Stimulated activated CD8-positive, alpha-beta memory T cell treated with anti-CD3 and anti-CD28 coated beads, Interleukin-7, amount 100 ng/mL, for 4 hours (primary cell): ENCODE data around the gene ZIC2.
A peak's percentile ranks its signal among the peaks of the same experiment; 100 is the strongest.

ENCODE experiments used
- DNase-seq, 2 donors: peaks; one replicate each; pipeline ENCODE4 v3.0.0-alpha.2; 2020; ENCODE audit warnings: low read depth in 2 of 2

Gene ZIC2

DNA sequence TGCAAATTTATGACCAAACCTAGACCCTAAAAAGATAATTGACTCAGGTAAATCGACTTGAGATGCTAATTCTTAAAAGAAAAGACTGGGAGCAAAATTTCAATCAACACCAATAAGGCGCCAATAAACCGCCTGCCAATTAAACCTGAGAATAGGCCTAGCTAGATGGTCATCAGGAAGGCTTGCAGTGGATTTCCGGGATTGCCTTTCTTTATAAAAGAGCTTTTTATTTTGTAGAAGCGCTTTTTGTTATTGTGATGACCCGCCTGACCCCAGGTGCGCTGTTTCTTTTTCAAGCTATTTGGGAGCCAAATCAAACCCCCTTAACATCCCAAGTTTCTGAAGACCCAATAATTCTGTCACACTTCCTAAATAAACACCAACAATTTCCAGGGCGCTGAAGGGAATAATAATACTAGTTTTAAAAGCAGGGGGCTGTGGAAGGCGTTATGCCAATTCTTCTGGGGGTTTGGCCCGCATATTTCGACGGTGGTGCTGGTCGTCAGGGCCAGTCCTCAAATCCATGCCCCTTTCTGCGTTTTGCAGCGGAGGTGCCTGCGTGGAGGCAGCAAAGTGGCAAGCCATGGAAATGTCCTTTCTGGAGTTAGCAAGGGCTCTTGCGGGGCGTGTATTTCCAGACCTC, 7.2 kb upstream of the ZIC2 start:
- no peak for DNase-seq

DNA sequence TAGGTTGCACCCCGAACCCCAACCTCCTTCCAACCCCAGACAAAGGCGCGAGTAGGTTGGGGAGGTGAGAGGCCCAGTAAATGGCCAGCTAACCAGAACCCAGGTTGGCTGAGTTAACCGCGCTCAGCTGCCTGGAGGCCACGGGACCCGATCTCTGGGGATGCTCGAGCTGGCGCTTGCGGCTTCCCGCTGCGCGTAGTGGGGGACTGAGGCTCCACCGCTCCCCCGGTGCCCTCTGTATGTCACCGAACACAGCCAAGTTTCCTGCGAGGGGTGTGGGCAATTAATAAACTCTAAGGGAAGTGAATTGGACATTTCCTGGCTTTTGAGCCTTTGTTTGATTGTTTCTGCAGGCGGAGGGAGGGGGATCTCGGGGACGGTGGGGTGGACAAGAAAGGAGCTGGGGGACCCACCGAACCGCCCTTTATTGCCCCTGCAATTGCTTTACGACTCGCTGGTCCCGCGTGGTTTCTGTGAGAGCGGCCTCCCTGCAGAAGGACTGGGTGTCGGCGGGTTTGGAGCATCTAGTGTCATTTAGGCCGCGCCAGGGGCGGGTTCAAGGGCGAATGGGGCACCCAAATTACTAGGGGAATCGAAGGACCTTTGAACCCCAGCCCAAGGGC, 6.5 kb upstream of the ZIC2 start:
- DNase-seq, result no peak

DNA sequence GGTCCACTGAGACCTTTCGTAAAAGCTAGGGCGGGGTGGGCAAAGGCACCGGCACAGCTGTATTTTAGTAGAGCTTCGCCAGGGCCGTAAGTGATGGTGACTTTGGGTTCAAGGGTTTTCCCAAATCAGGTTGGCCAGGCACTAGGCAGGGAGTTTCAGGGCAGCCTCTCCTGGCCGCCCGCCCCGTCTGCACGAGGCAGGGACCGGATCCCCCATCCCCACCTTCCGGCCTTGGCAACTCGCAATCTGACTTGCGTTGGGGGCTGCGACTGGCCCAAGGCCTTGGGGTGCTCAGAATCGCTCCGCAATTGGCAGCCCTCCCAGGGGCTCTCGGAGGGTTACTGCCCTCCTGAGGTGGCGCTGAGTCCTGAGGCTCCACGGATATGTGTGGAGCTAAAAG, 6.0 kb upstream of the ZIC2 start:
- no peak for DNase-seq

DNA sequence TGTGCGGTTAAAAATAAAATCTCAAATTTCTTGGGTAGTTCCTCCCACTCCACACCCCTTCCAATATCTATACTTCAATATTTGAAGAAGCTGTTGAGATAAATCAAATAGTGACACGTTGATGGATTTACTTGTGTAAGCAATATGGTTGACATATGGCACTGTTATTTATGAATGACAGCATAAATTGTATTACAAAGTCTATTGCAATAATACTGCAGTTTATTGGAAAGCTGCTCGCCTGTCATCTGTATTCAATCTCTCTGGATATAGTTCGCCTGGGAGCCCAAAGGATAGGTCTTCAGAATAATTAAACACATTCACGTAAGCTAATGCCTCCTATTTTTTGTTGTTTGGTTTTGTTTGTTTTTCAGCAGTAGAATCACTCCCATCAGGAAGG, 5.0 kb upstream of the ZIC2 start:
- DNase-seq, result no peak

DNA sequence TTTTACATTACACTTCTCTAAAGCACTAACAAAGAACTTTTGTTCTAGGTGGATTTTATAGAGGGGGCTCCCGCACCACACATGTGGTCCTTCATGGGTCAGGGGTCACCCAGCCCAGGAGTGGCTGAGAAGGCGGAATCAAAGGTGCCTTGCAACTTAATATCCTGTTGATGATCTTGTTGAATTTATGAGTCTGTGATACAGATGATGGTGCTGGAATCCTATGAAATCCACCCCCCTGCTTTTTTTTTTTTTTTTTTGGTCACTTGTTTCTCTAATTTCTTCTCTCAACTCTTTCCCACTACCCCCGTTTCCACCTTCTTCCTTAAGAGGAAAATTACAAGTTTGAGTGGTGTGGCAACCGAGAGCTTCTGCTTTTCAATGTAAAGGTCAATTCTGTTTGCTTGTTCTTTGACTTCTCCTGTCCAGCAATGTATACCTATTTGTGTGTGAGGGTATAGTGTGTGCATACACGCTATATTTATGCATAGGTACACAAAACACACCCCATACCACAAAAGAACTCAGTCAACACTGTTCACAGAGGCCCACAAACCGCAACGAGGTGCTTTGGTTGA, 4.2 kb upstream of the ZIC2 start:
- no peak for DNase-seq

DNA sequence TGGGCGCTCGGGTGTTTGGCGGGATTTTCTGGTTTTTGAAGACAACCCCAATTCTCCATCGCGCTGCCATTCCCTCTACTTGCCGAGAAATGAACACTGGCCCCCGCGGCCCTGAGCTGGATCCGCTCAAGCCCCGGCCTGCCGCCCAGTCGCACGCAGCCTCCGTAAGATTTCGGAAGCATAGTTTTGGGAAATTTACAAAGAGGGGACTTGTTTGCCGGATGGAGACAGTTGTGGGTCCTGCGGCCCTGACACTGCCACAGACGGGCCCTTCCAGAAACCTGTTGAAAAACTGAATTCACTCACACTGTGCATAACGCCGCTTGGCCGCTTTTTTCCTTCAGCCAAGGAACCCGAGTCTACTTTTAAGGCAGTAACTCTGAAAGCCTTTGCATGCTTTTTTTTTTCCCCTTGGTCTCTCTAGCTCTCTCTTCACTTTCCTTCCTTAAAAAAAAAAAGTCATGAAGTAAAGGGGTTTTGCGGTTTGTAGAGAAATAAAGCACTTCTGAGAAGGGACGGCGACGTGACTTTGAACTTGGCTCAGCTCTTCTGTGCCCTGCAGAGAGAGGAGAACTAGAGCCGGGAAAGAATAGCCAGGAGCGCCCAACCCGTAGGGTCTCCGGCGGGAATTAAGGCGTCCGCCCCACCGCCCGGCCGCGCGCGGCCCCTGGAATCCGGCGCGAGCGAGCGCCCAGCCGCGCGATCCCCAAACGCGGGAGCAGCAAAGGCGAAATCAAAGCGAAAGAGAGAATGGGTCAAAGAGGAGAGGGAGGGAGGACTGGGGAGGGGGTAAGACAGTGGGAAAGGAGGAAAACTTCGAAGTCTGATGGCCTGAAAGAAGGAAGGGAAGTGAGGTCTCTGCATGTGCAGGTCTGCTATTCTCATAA, 3.4 kb upstream of the ZIC2 start:
- no peak for DNase-seq

DNA sequence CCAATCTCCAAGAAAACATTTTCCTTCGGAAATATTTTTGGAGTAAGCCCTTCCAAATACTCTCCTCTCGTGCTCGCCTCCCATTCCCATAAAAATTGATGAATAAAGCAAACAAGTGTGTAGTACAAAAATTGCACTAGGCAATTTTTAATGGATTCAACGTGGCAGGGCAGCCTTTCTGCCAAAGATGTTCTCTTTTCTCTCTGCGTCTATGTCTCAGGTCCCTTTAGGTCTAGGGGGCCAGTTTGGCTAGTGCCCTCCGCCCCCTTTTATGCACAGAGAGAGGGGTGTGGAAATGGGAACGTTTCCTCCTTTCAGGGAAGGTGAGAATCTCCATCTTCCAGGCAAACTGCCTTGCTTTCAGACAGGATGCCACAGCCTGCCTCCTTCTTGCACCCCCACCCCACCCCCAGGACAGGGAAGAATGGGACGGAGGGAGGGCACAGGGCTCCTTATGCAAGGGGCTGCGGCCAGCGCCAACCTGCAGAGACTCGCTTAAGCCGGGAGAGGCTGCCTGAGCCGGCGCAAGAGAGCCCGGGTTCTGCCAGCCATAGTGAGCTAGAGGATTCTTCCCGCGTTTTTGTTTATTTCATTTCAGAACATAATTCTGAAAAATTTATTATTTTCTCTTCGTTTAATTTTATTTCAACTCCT, 2.7 kb upstream of the ZIC2 start:
- DNase-seq, result no peak

DNA sequence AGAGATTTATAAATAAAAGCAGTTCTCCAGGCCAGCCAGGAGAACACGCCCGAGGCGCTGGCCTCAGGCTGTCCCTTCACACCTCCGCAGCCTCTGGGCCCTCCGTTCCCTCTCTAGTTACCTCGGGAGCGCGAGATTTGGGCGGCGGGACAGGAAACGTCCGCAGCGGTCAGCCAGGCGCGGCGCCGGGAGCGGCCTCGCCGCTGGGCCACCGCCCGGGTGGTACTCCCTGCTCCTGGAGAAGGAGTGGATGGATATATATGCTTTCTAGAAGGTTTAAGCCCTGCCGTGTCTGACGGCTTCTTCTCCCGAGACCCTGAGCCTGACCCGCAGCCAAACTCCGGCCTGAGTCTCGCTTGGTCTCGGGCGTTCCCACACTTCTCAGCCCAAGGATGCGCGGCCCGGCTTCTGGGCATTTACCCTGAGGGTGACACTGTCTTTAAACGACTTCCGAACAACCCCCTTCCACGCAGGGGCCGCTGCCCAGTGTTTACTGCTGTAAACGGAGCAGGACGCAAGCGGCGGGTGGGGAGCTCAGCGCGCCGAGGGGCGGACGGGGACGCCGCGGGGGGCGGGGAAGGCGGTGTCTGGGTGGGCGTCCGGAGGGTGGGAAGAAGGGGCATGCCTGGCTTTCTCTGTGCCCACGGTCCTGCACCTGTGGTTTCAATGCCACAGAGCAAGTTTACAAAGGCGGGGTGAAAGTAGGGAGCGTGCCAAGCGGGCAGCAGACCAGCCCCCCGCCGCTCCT, 2.0 kb upstream of the ZIC2 start:
- no peak for DNase-seq

DNA sequence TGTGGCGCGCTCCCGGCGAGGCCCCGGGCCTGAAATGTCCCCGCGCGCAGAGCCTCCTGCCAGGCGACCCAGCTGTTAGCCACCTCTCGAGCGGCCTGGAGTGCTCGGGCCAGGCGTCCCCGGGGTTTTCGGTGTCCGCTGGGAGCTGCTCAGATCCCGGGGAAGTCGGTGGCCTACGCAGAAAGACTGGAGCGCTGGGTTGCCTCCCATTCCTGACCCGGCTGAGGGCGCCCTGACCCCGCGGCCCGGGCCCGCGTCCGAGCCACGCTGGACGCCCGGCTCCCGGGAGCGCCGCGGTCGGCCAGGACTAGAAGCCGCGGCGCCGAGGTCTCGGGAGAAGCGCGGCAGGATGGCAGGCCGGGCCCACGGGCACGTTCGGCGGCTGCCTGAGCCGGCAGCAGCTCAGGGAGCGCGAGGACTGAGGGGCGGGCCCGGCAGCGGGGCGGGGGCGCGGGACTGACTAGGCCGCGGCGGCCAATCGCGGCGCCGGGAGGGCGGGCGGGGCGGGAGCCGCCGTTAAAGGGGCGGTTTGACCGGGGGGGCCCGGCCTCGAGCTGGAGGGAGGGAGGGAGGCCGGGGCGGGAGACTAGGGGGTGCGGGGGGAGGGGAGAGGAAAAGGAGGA, 1.3 kb upstream of the ZIC2 start:
- peak; percentile 19 to 59 for DNase-seq

DNA sequence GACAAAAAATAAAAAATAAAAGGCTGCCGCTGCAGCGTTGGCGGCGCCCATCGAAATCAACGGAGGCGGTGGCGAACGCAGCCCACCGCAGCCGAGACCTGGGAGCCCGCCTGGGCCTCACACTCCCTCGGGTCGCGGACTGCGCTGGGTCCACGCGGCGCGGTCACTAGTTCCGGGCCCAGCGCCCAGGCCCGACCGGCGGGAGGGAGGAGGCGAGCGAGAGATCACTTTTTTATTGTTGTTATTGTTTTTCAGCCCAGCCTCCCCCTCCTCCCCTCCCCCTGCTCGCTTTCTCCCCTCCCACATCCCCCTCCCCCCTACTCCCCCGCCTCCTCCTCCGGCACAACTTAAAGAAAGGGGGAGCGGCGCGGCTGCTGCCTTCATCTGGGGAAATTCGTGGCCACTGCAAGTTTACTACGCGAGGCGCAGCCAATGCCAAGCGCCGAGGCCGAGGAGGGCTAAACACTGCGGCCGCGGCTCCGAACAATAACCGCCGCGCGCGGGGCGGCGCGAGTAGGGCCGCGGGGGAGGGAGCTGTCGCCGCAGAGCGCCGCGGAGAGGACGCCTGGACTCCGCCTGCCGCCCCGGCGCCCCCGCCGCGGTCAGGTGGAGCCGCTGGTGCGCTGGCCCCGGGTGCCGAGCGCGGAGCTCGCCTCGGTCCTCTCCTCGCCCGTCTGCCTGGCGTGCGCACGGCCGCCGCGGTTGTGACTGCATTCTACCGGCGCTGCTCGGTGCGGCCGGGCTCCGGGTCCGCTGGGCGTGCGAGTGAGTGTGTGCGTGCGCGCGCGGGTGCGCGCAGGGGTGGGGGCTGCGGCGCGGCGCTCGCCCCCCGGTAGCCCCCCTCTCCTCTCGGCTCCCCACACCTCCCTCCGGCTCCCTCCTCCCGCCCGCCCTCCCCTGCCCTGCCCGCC, 505 bp upstream of the ZIC2 start:
- no peak for DNase-seq

DNA sequence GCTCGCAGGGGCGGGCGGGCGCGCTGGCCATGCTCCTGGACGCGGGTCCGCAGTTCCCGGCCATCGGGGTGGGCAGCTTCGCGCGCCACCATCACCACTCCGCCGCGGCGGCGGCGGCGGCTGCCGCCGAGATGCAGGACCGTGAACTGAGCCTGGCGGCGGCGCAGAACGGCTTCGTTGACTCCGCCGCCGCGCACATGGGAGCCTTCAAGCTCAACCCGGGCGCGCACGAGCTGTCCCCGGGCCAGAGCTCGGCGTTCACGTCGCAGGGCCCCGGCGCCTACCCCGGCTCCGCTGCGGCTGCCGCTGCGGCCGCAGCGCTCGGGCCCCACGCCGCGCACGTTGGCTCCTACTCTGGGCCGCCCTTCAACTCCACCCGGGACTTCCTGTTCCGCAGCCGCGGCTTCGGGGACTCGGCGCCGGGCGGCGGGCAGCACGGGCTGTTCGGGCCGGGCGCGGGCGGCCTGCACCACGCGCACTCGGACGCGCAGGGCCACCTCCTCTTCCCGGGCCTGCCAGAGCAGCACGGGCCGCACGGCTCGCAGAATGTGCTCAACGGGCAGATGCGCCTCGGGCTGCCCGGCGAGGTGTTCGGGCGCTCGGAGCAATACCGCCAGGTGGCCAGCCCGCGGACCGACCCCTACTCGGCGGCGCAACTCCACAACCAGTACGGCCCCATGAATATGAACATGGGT, 599 bp downstream of the ZIC2 start:
- no peak for DNase-seq

DNA sequence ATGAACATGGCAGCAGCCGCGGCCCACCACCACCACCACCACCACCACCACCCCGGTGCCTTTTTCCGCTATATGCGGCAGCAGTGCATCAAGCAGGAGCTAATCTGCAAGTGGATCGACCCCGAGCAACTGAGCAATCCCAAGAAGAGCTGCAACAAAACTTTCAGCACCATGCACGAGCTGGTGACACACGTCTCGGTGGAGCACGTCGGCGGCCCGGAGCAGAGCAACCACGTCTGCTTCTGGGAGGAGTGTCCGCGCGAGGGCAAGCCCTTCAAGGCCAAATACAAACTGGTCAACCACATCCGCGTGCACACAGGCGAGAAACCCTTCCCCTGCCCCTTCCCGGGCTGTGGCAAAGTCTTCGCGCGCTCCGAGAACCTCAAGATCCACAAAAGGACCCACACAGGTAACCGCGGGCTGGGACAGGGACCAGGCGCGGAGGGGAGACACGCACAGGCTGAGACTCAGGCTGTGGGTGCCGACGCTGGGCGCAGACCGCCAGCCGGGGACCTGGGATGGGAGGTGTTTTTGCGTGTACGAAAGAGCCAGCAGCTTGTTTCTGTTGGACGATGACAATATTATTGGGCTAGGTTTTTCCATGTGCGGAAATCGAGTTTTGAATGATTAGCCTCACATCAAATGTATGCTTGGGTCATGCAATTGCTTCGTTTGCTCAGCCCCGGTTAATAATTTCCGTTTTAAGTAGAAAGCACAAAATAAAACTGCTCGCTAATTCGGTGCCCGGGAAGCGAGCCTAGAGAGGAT, 1.3 kb downstream of the ZIC2 start:
- no peak for DNase-seq

DNA sequence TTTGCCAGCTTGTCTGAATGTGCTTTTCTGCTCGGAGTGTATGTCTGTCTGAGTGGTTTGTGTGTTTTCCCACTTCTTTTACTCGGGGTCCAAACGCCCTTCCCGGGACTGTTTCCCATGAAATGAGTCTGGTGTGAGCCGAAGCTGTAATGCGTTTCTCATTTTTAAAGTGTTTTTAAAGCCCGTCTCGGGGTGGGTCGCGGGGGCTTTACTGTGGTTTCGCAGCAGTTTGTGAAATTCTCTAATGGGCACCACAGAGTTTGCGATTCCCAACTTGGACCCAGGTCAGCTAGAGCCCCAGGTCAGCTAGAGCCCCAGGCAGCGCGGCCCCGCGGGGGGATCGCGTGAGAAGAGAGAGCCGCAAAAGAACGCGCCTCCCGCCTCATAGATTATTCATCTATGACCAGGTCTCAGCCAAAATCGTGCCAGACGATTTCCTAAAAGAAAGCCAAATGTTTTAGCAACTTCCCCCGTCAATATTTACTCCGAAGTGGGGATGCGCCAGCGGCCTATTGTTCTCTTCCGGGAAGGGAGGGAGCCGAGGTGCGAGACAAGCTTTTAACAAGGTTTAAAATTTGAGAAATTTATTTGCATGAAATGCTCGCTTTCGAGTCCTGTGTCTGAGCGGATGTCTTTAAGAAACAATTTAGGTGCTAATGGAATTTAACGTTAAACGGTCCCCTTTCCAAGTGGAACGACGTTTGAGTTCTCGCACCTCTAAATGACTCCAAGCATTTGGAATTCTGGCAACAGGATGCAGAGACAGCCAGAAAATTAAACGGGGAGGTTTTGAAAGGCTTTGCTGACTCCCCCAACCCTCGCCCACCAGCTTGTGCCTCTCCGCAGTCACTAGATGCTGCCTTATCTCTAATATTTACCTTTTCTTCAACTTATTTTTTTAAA, 2.2 kb downstream of the ZIC2 start:
- no peak for DNase-seq

DNA sequence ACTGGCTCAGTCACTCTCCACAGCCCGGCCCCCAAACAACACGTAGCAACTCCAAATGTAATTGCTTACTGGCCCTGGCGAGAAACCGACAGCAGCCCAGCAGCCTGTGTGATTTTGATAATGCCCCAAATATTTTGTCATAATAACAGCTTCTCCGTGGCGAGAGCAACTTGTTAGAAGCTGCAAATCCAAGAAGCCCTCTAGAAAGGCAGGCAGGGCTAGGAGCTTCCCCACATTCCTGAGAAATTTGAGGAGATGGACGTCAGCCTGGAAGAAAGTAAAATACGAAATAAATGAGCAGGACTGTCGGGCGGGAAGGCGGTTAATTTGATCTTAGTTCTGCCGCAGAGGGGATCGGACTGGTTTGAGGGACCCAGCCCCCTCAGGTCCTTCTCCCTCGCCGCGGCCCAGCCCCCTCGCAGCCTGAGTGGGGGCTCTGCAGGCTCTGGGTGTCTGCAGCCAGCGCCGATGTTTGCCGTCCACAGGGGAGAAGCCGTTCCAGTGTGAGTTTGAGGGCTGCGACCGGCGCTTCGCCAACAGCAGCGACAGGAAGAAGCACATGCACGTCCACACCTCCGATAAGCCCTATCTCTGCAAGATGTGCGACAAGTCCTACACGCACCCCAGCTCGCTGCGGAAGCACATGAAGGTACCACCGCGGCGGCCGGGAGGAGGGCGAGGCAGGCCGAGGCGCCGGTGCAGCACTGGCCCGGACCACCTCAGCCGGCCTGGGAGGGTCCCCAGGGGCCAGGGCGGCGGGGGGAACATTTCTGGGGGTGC, 3.1 kb downstream of the ZIC2 start:
- DNase-seq, result no peak

DNA sequence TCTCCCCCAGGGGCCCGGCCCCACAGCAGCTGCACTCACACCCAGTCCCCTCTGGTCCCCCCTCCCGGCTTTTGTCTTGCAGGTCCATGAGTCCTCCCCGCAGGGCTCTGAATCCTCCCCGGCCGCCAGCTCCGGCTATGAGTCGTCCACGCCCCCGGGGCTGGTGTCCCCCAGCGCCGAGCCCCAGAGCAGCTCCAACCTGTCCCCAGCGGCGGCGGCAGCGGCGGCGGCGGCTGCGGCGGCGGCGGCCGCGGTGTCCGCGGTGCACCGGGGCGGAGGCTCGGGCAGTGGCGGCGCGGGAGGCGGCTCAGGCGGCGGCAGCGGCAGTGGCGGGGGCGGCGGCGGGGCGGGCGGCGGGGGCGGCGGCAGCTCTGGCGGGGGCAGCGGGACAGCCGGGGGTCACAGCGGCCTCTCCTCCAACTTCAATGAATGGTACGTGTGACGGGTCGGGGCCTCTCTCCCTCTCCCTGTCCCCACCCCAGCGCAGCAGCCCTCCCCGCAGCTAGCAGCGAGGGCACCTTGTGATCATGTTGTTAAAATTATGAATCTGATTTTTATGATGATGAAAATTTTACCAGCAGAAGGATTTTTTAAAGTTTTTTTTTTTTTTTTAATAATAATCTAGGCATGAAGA, 3.8 kb downstream of the ZIC2 start:
- DNase-seq, result no peak

DNA sequence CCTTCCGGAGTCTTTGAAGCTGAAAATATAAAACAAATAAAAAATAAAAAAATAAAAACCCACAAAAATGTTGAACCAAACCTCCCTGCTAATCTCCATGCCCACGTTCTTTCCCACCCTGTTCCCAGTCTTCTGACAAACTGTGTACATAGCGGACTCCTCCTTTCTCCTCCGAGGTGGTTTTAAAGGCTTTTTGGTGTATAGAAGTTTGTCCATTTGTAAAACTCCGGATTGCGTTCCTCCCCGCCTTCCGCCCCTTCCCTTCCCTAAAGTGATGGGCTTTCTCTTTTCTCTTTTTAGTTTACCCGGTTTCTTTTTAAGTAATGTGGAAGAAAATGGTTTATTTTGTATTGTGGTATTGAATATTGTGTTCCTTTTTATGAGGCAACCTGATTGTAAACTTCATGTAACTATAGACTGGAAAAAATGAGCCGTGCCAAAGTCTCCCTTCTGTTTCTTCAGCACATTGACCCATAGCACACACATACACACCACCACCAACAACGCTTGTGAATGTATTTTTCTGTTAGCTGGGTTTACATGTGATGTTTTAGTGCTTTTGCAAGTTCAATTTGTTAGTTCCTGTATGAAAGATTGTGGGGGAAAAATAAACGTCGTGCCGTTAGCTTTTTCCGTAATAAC, 4.4 kb downstream of the ZIC2 start:
- DNase-seq, result no peak
